GM18858 (cell line): ENCODE data around the gene AGPAT2.

ENCODE experiments used
- ATAC-seq: cut with Tn5 transposase; IDR thresholded peaks from one replicate; pipeline ENCODE4 v1.9.1; 2021; ENCODE audit not compliant: unreplicated experiment

Gene AGPAT2

GRCh38 chr9:136665111-136665703 lies 22.1 kb downstream of the AGPAT2 start:
- no peak for ATAC-seq

GRCh38 chr9:136664000-136664915 lies 23.0 kb downstream of the AGPAT2 start:
- no peak for ATAC-seq

GRCh38 chr9:136662656-136663581 lies 24.3 kb downstream of the AGPAT2 start, which contains the start of gene EGFL7:
Gene EGFL7 (plus strand): TSS chr9:136662916. CDS start chr9:136668283, 5,367 bp downstream.
- no peak for ATAC-seq

GRCh38 chr9:136662326-136662655 lies 25.0 kb downstream of the AGPAT2 start:
- ATAC-seq = no peak

- ATAC-seq = no peak
These were observed 25.5 kb downstream of the AGPAT2 start for GRCh38 chr9:136661641-136662325.

- ATAC-seq = no peak
These were observed 26.2 kb downstream of the AGPAT2 start for GRCh38 chr9:136660971-136661550.

GRCh38 chr9:136659861-136660784 lies 27.1 kb downstream of the AGPAT2 start:
- ATAC-seq = no peak

GRCh38 chr9:136658849-136659535 lies 28.3 kb downstream of the AGPAT2 start:
- ATAC-seq = no peak

- ATAC-seq = no peak
These were observed 29.0 kb downstream of the AGPAT2 start for GRCh38 chr9:136657974-136658848.

- ATAC-seq = no peak
These were observed 30.3 kb downstream of the AGPAT2 start for GRCh38 chr9:136656795-136657611.

GRCh38 chr9:136656183-136656738 lies 31.0 kb downstream of the AGPAT2 start:
- ATAC-seq = no peak

- ATAC-seq = no peak
These were observed 31.6 kb downstream of the AGPAT2 start for GRCh38 chr9:136655536-136656182.

- ATAC-seq = no peak
These were observed 32.3 kb downstream of the AGPAT2 start for GRCh38 chr9:136654820-136655535.

GRCh38 chr9:136653323-136654079 lies 33.8 kb downstream of the AGPAT2 start:
- ATAC-seq = no peak

GRCh38 chr9:136651860-136652259 lies 35.4 kb downstream of the AGPAT2 start:
- ATAC-seq = no peak
